Transverse colon (tissue), 4 donors: ENCODE data around the gene SHROOM3. TPM values are rescaled to one million over a fixed set of nuclear protein-coding genes. Genes with fewer than 3 reads are reported as not detected.
"Not testable (repeated sequence)": the region's sequence is repeated elsewhere in the genome, so short reads cannot be mapped to it uniquely, and the experiment has no call there.

ENCODE experiments used
- DNase-seq: peaks from one replicate; pipeline ENCODE4 v3.0.0-alpha.2; 2019
- H3K27ac ChIP-seq, 4 donors: fragments of 200-600 bp; sonication (generic); 2 replicates each; pipeline ENCODE4 v1.5.1; 2016 to 2018; ENCODE audit warnings: inconsistent platforms in 4 of 4
- H3K27me3 ChIP-seq: fragments of 200-600 bp; sonication (generic); 2 replicates; pipeline ENCODE4 v1.5.1; 2017; ENCODE audit warnings: inconsistent platforms
- H3K36me3 ChIP-seq, 4 donors: fragments of 200-600 bp; sonication (generic); 2 replicates each; pipeline ENCODE4 v1.5.1; 2017 to 2019; ENCODE audit warnings: inconsistent platforms in 4 of 4
- H3K4me1 ChIP-seq, 4 donors: fragments of 200-600 bp; sonication (generic); 2 replicates each; pipeline ENCODE4 v1.5.1; 2017 to 2020; ENCODE audit warnings: inconsistent platforms in 4 of 4
- H3K4me3 ChIP-seq, 4 donors: fragments of 200-600 bp; sonication (generic); 1 replicate in 1 of 4; 2 replicates in 3 of 4; pipeline versions ENCODE4 v1.5.1 to v1.6.1; 2017 to 2019; ENCODE audit warnings: inconsistent platforms in 4 of 4
- H3K9me3 ChIP-seq, 2 donors: fragments of 200-600 bp; sonication (generic); 2 replicates each; pipeline ENCODE4 v1.5.1; 2017 to 2019; ENCODE audit warnings: inconsistent platforms in 2 of 2
- EP300 ChIP-seq: sonication (generic); formaldehyde crosslinking; IDR thresholded peaks from one replicate; pipeline ENCODE4 v1.6.1; 2017; ENCODE audit warnings: antibody characterized with exemption, low read depth
- POLR2A ChIP-seq: fragments of 450-650 bp; IDR thresholded peaks from one replicate; pipeline ENCODE4 v1.6.1; 2016; ENCODE audit warnings: antibody characterized with exemption, mild to moderate bottlenecking, moderate library complexity
- POLR2AphosphoS5 ChIP-seq, 3 donors: sonication (generic); formaldehyde crosslinking; IDR thresholded peaks; one replicate each; pipeline ENCODE4 v1.6.1; 2016; ENCODE audit warnings: antibody characterized with exemption in 3 of 3
- WGBS, 2 donors: methylation state at CpG; one replicate each; pipeline ENCODE4 v1.1.5; 2018; ENCODE audit warnings: low coverage in 1 of 2; 5-methylcytosine and 5-hydroxymethylcytosine counted together
- in situ Hi-C, 4 donors: fragments of 200-750 bp; cut with MboI; loops; one replicate each; pipeline versions ENCODE4 v1.15.0 to v1.15.1; 2017; ENCODE audit warnings: low sequenced_read_pairs in 3 of 4, low pct_ligation_motif_present in 1 of 4, low pct_unique_long_range_greater_than_20kb in 1 of 4
- intact Hi-C: fragments of 100-400 bp; cut with DNase I; formaldehyde crosslinking; loops from one replicate; pipeline ENCODE4 v1.15.1; 2023; ENCODE audit warnings: low total_unique reads
- total RNA-seq, 4 donors: library from RNA; depleted of rRNA; stranded (reverse); fragments of >200 nt; gene quantifications; one replicate each; pipeline ENCODE4 v1.1.0, GENCODE V29; 2016
- TF ChIP-seq, protein P1 (sequence below), 5 experiments: fragments of 200-600 bp in 3 of 5; fragments of 450-650 bp in 2 of 5; sonication (generic) in 3 of 5; IDR thresholded peaks; 1 replicate in 2 of 5; 2 replicates in 3 of 5; pipeline ENCODE4 v1.5.1; 2016 to 2017; ENCODE audit warnings: antibody characterized with exemption in 5 of 5, inconsistent platforms in 3 of 5, mild to moderate bottlenecking in 2 of 5, moderate library complexity in 1 of 5

SHROOM3 gene
- total RNA-seq, 4 donors from 2014 or later = 182 to 456 (median 437) TPM

DNA sequence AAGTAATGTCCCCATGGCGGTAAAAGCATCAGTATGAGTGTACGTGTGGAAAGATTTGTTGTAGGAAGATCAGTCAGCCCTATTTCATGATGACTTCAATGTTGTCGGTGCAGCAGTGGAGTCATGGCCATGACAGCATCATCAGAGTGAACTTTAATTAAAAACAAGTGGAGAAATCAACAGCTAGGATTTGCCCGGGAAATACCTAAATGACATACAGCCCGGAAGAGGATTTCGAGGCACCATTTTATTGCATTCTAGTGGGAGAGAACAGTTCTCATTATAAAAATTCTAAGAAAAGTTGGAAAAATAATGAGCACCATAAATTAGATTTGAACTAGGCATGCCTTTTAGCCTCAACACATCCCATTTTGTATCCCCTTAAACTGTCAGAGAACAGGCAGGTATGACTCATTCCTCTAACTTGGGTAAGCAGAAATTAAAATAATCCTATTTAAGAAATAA, 170.1 kb downstream of the SHROOM3 start:
- in situ Hi-C loops = no loop called here
- no peak for TF ChIP-seq EP300
- TF ChIP-seq POLR2AphosphoS5 (IDR thresholded peaks at IDR 0.05) = no peak
- no peak for TF ChIP-seq POLR2A
- TF ChIP-seq, protein P1, sequence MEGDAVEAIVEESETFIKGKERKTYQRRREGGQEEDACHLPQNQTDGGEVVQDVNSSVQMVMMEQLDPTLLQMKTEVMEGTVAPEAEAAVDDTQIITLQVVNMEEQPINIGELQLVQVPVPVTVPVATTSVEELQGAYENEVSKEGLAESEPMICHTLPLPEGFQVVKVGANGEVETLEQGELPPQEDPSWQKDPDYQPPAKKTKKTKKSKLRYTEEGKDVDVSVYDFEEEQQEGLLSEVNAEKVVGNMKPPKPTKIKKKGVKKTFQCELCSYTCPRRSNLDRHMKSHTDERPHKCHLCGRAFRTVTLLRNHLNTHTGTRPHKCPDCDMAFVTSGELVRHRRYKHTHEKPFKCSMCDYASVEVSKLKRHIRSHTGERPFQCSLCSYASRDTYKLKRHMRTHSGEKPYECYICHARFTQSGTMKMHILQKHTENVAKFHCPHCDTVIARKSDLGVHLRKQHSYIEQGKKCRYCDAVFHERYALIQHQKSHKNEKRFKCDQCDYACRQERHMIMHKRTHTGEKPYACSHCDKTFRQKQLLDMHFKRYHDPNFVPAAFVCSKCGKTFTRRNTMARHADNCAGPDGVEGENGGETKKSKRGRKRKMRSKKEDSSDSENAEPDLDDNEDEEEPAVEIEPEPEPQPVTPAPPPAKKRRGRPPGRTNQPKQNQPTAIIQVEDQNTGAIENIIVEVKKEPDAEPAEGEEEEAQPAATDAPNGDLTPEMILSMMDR (IDR thresholded peaks at IDR 0.05) = no peak
- WGBS, 2 donors = 78 to 84% methylated on average over 6 of the region's 6 CpGs

DNA sequence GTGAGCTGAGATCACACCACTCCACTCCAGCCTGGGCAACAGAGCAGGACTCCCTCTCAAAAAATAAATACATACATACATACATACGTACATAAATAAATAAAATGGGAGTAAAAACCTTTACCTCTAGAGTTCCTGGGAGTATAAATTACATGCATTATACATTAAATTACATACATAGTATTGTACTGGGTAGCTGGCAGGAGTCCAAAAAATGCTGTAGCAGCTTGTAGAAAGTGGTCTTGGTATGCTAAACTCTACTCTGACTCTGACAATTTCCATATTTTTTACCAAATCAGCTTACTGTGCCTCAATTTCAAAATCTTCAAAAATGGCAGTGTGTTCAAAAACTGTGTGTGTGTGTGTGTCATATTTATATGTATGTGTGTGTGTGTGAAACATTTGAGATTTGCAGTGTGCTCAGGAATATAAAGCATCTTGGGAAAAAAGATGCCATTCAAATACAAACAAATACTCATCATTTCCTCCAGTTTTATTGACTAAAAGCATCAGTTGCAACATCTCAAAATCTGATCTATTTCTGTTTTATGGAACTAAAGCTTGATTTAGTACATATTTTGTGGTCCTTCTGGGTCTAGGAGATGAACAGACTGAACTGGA, 171.7 kb downstream of the SHROOM3 start:
- in situ Hi-C loops (no loop called here), intact Hi-C loops (no loop called here)
- Histone ChIP-seq H3K36me3 (no peaks in the 10 kb centered on the region), H3K27ac (peak overlapping the region in 1 of 4 donors; percentile 3), H3K4me3 (no peak overlapping the region), H3K9me3 (no peaks in the 10 kb centered on the region), H3K27me3 (no peaks in the 10 kb centered on the region), H3K4me1 (peaks cover 5 to 52% (median 21%) of the 10 kb centered on the region in 4 donors)
- TF ChIP-seq POLR2A = no peak
- TF ChIP-seq, protein P1 (IDR thresholded peaks at IDR 0.05) = no peak
- no peak for TF ChIP-seq POLR2AphosphoS5 (IDR thresholded peaks at IDR 0.05)
- TF ChIP-seq EP300 = no peak
- no peak for DNase-seq
- WGBS, 2 donors = 56 to 96% methylated on average over 1 of the region's 1 CpG

More for the DNA sequence above, 170.1 kb downstream of the SHROOM3 start:
- Histone ChIP-seq H3K27ac (no peak overlapping the region), H3K4me3 (no peak overlapping the region), H3K9me3 (no peaks in the 10 kb centered on the region), H3K4me1 (peaks cover 5 to 48% (median 31%) of the 10 kb centered on the region in 4 donors), H3K36me3 (no peaks in the 10 kb centered on the region), H3K27me3 (no peaks in the 10 kb centered on the region)
- intact Hi-C loops = no loop called here
- DNase-seq = no peak

DNA sequence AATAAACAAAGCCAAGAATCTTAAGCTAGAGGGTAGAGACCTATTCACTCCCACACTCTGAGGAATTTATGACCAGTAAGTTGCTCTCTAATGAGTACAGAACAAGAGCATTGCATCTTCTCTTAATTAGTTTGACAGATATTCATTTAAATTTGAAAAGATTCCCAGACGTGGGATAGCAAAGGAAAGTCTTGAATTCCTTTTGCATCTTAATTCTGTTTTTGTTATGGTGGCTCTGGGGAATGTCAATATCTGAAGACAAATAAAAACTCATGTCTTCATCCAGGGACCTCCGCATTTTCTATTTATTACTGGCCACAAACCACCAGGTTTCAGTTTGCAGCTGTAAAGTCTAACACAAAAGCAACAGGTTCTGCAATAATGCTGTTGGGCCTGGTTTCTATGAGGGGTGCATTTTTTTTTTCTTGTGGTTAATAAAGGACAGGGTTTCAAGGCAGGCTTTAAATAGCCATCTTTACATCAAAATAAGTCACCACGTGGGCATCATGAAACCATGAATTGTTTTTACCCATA, 172.3 kb downstream of the SHROOM3 start:
- intact Hi-C loops = no loop called here
- TF ChIP-seq POLR2AphosphoS5 (IDR thresholded peaks at IDR 0.05) (peak in 1 of 3 donors; percentile 8), EP300 (no peak)
- Histone ChIP-seq H3K4me3 (no peak overlapping the region), H3K9me3 (no peaks in the 10 kb centered on the region), H3K4me1 (peaks cover 9 to 52% (median 20%) of the 10 kb centered on the region in 4 donors), H3K36me3 (no peaks in the 10 kb centered on the region), H3K27me3 (no peaks in the 10 kb centered on the region), H3K27ac (peak overlapping the region in 2 of 4 donors; percentile 3 to 38)
- WGBS, 2 donors = 37 to 38% methylated on average over 3 of the region's 3 CpGs
- no peak for DNase-seq
- in situ Hi-C loops = no loop called here

DNA sequence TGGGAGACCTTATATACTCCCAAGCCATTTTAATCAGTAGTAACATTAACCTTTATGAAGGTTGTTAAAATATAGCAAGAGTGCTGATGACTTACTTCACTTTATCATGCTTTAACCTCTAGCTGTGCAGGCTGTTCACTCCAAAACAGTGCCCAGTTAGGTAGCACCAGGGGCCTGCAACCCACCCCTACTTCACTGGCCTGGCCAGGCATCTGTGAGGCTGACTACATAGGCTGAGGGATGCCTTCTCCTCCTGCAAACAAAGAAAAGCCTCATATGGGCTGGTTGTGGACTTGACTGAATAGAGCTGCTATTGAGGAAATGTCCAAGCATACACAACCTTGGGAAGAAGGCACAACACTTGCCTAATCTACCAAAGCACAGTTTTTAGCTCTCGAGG, 172.8 kb downstream of the SHROOM3 start:
- 97% methylated on average over 1 of the region's 1 CpG; no CpG with 5 or more reads in 1 of the 2 donors for WGBS, 2 donors
- intact Hi-C loops = no loop called here
- no peaks in the 10 kb centered on the region for H3K27me3 ChIP-seq
- H3K4me3 ChIP-seq = no peak overlapping the region
- TF ChIP-seq POLR2A = no peak
- TF ChIP-seq, protein P1 (IDR thresholded peaks at IDR 0.05) = no peak
- no peak for TF ChIP-seq POLR2AphosphoS5 (IDR thresholded peaks at IDR 0.05)
- TF ChIP-seq EP300 = no peak
- in situ Hi-C loops = no loop called here
- H3K9me3 ChIP-seq = no peaks in the 10 kb centered on the region
- peak overlapping the region in 1 of 4 donors; percentile 38 for H3K27ac ChIP-seq
- no peak for DNase-seq
- H3K36me3 ChIP-seq = no peaks in the 10 kb centered on the region
- H3K4me1 ChIP-seq = peaks cover 9 to 53% (median 20%) of the 10 kb centered on the region in 4 donors

DNA sequence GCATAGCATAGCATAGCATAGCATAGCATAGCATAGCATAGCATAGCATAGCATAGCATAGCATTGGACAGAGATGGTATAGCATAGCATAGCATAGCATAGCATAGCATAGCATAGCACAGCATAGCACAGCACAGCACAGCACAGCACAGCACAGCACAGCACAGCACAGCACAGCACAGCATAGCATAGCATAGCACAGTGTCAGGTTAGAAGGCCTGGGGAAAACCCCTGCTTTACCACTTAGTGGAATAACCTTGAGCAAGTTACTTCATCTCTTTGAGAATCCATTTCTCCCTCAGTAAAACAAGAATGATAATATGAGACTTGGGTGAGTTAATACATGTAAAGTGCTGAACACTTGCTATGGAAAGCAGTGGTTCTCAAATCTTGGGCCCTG, 173.5 kb downstream of the SHROOM3 start:
- H3K27me3 ChIP-seq, H3K4me3 ChIP-seq, H3K27ac ChIP-seq, H3K36me3 ChIP-seq, DNase-seq, in situ Hi-C loops, H3K9me3 ChIP-seq, intact Hi-C loops: not testable (repeated sequence)
- H3K4me1 ChIP-seq = peaks cover 9 to 60% (median 20%) of the 10 kb centered on the region in 4 donors
